GM21576 (cell line): ENCODE measurements around the gene ZBTB12.
"Not testable (repeated sequence)": the region's sequence is repeated elsewhere in the genome, so short reads cannot be mapped to it uniquely, and the experiment has no call there.

Experiments
- ATAC-seq: cut with Tn5 transposase; IDR thresholded peaks from one replicate; pipeline ENCODE4 v1.9.1; 2021; ENCODE audit warnings: mild to moderate bottlenecking, moderate library complexity; ENCODE audit not compliant: unreplicated experiment

Gene ZBTB12

DNA sequence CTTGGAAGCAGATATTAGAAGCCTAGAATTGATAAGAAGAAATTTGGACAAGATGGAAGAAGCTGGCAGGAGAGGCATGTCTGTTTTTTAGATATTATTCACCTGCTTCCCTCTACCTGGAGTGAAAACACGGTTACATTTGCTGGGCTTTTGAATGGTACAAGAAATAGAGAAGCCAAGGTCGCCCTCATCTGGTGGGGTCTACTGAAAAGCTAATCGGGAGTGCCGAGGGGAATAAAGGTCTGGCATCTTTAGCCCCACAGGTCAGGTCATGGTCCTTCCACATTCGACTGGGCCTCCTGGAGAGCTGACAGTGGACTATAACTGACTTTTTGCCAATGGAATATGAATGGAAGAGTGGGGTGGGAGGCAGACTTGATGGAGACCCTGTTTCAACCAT, 21.1 kb upstream of the ZBTB12 start:
- ATAC-seq = no peak

DNA sequence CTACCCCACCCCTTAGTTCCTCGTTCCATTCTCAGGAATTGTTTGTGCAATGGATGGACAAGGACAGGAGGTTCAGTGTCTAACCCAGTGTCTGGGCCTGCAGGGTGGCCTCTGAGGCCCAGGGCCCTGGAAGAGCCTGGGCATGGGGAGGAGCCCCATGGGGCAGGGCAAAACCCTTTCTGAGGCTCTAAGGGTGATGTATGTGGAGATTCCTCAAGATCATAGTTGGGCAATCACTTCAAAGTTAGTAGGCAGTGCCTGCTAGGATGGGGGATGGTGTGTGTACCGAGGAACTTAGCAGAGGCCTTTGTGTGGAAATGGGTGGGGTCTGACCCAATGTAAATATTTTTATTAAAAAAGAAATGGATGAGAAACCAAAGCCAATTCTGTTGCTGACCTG, 18.9 kb upstream of the ZBTB12 start:
- no peak for ATAC-seq

DNA sequence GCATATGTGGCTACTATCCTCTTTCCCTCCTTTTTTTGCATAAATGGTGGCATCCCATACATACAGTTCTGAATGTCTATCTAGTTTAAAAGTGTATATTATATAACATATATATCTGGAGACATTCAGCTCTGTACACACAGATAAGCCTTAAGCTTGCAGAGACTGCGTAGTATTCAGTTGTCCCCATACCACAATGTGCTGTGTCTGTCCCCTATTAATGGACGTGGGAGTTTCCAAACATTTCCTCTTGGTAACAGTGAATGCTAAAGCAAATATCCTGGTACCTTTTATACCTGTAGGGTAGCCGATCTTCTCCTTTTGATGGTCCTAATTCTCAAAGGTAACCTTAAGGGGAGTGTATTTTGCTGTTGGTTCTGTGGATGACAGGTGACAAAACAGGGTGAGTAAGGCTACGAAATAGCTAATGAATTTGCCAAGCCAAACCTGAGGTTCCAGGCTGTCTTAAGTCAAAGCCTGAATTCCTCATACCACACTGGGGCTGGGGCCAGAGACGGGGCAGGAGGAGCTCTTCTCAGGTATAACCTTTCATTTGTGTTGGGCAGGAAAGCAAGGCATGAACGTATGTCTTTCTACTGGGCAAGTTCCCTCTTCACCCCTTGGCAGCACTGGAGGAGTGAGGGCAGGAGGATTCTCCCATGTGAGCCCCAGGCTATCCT, 17.9 kb upstream of the ZBTB12 start:
- ATAC-seq = no peak

DNA sequence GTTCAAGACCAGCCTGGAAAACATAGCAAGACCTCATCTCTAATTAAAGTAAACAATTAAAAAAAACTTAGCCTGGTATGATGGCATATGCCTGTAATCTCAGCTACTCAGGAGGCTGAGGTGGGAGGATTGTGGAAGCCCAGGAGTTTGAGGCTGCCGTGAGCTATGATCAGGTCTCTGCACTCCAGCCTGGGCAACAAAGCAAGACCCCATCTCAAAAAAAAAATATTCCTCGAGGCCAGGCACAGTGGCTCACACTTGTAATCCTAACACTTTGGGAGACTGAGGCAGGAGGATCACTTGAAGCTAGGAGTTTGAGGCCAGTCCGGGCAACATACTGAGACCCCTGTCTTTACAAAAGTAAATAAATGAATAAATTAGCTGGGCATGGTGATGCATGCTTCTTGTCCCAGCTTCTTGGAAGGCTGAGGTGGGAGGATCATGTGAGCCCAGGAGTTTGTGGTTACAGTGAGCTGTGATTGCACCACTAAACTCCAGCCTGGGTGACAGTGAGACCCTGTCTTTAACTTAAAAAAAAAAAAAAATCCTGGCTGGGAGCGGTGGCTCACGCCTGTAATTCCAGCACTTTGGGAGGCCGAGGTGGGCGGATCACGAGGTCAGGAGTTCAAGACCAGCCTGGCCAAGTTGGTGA, 16.3 kb upstream of the ZBTB12 start:
- ATAC-seq = no peak

DNA sequence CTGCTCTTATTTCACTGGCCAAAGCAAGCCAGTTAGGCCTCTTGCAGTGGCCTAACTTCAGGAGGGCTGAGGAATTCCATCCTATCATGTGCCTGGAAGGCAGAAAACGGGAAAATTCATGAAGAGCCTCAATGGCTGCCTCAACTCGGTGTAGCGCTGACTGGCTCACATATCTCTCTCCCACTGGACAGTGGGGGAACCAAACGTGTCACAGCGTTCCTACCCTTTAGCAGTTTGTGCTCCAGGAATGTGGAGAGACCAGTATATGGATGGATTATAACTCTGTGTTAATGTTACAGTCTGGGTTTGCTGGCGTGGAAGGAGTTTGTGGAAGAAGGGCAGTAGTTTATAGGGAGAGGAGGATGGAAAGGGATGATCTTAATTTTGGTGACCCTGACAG, 13.9 kb upstream of the ZBTB12 start:
- ATAC-seq = no peak

DNA sequence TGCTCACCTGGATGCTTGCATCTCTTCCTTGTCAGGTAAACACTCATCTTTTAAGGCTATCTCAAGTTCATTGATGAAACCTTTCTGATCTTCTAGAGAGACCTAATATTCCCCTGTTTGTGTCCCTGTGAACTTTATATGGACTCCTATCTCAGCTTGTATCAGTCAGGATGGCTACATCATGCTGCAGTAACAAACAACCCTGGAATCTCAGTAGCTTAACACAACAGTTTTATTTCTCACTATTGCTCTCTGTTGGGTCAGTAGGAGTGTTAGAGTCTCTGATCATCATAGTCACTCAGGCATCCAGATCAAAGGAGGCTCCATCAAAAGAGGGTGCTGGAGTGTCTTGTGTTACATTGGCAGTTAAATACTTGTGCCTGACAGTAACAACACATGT, 13.5 kb upstream of the ZBTB12 start:
- ATAC-seq = no peak

DNA sequence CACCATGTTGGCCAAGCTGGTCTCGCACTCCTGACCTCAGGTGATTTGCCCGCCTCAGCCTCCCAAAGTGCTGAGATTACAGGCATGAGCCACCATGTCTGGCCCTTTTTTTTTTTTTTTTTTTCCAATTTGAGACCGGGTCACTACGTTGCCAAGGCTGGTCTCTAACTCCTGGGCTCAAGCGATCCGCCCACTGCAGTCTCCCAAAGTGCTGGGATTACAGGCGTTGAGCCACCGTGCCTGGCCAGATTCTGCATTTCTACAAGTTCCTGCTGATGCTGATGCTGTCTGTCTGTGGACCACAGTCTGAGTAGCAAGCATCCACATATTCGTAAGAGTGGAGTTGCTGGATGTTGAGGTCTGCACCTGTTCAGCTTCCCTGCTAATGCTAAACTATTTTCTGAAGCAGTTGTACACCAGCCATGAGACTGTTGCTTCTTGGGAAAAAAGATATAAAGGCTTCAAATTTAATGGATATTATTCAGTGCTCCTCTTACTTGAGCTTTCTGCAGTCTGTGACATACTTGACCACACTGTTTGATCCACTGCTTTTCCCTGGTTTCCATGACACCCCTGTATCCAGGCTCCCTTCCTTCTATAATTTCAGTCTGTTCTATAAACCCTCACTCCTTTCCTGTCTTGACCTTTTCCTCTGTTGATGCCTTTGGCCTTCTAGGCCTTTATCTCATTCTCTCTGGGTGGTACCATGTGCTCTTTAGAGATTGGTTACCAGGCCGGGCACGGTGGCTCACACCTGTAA, 10.1 kb upstream of the ZBTB12 start:
- no peak for ATAC-seq

DNA sequence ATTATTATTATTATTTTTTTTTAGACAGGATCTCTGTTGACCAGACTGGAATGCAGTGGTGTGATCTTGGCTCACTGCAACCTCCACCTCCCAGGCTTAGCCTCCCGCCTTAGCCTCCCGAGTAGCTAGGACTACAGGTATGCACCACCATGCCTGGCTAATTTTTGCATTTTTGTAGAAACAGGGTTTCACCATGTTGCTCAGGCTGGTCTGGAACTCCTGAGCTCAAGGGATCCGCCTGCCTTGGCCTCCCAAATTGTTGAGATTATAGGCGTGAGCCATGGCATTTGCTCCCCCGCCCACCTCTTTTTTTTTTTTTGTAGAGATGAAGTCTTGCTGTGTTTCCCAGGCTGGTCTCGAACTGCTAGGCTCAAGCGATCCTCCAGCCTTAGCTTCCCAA, 7.4 kb upstream of the ZBTB12 start:
- not testable (repeated sequence) for ATAC-seq

DNA sequence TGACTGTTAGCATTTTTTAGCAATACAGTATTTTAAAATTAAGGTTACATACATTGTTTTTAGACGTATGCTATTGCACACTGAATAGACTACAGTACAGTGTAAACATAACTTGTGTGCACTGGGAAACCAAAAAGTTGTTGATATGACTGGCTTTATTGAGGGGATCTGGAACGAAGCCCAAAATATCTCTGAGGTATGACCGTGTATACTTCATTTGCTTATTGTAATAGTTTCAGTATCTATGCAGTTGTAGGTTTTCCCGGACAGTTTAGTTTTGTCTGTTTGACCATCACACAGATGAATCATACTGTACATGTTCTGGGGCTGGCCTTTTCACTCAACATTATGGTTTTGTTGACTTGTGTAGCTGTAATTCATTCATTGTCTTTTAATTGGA, 6.9 kb upstream of the ZBTB12 start:
- peak; percentile 67 for ATAC-seq

DNA sequence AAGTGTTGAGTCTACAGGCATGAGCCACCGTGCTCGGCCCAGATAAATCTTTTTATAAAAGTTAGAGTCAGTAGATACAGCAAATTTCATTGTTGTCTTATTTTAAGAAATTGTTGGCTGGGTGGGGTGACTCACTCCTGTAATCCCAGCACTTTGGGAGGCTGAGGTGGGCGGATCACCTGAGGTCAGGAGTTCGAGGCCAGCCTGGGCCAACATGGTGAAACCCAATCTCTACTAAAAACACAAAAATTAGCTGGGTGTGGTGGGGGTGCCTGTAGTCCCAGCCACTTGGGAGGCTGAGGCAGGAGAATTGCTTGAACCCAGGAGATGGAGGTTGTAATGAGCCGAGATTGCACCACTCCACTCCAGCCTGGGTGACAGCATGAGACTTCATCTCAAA, 6.4 kb upstream of the ZBTB12 start:
- not testable (repeated sequence) for ATAC-seq

DNA sequence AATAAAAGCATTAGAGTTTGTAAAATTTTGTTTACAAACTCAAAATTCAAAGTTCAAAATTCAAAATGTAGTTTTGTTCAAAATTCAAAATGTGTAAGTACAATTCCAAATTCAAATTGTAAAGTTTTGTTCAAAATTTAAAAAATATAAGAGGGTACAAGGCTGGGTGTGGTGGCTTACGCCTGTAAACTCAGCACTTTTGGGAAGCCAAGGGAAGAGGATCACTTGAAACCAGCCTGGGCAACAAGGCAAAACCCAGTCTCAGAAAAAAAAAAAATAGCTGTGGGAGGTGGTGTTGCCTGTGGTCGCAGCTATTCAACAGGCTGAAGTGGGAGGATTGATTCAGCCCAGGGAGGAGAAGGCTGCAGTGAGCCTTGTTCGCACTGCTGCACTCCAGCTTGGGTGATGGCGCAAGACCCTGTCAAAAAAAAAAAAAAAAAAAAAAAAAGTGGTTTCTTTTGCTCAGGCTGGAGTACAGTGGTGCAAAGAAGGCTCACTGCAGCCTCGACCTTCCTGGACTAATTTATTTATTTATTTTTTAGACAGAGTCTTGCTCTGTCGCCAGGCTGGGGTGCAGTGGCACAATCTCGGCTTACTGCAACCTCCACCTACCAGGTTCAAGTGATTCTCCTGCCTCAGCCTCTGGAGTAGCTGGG, 5.4 kb upstream of the ZBTB12 start:
- ATAC-seq = no peak

DNA sequence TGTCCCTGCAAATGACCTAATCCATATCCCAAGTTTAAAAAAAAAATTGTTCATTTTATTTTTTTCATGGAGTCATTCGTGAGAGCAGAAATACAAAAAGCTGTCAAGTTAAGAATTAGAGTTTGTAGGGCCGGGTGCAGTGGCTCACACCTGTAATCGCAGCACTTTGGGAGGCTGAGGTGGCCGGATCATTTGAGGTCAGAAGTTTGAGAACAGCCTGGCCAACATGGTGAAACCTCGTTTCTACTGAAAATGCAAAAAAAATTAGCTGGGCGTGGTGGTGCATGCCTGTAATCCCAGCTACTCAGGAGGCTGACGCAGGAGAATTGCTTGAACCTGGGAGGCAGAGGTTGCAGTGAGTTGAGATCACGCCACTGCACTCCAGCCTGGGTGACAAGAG, 4.8 kb upstream of the ZBTB12 start:
- not testable (repeated sequence) for ATAC-seq

DNA sequence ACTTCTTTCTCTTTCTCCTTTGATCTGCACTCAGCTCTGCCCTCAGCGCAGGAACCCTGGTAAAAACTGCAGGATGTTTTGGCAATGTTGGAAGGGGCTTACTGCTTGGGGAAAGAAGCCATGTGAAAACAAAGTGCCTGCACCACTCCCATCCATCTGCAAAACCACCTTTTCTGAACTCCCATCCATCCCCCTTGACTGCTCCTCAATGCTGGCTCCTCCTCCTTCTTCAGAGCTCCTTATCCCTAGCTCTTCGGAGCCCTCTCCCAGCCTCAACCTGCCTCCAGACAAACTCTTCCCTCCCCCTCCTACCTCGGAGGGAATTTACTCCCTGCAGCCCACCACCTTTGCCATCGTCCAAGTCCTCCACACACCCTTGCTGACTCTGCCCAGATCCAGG, 4.2 kb upstream of the ZBTB12 start:
- ATAC-seq = no peak

DNA sequence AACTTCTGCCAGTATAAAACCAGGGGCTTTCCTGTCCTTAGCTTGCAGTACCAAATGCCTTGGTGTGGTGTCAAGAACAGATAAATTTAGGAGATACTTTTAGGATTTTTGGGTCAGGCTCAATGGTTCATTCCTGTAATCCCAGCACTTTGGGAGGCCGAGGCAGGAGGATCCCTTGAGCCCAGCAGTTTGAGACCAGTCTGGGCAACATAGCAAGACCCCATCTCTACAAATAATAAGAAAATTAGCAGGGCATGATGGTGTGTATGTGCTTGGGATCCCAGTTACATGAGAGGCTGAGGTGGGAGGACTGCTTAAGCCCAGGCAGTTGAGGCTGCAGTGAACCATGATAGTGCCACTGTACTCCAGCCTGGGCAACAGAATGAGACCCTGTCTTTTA, 3.2 kb upstream of the ZBTB12 start:
- no peak for ATAC-seq

DNA sequence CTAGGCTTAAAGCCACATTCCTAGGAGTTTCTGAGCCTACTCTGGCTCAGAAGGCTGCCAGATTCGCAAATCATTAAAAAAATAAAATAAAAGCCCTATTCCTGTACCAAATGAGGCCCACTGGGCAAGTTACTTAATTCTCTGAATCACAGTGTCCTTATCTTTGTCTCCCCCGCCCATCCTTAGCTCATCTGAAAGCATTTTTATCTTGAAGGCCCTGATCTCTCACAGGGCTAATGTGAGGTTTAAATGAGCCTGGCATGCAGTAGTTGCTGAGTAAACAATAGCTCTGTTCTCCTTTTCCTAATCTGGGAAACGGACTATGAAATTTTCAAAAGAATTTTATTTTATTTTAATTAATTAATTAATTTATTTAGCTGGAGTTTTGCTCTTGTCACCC, 2.1 kb upstream of the ZBTB12 start:
- ATAC-seq = no peak

DNA sequence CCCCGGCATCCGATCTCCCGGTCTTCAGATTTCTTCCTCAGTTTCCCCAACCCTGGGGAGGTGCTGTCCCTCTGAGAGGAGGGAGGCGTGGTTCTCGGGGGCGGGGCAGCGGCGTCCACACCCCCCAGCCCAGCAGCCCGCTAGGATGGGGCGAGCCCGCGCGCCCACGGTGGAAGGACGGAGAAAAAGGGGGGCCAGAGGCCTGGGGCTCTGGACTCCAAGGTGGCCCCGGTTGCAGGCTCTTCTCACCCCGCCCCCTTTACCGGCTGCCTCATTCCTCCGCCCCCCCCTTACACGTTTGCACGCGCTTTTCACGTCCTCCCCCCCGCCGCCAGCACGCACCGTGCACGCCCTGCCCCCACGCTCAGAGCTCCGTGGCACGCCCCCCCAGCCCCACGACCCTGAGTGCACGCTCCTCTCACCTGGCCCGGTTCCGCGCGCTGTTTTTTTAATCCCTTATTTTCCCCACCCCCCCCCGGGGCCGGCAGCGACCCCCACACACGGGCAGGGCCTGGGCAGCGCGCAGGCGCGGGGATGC, 402 bp downstream of the ZBTB12 start:
- no peak for ATAC-seq

DNA sequence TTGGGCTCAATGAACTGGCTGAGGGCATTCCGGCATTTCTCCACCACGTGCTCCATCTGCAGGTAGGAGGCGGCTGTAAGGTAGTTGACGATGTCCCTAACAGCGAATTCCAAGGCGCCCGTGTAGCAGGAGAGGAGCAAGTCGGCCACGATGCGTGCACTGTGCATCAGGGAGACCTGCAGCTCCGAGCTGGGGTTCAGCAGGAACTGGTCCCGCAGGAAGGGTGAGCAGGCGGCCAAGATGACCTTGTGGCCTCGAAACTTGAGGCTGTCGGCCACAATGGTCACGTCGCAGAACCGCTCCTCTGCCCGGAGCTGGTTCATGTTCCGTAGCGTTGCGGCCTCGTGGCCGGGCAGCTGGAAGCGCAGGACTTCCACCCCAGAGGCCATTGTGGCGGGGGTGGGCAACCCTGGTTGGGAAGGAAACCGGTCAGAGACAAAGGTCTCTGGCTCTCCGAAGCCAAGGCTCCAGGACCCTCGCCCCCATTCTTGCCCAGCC, 920 bp downstream of the ZBTB12 start:
- ATAC-seq = no peak

DNA sequence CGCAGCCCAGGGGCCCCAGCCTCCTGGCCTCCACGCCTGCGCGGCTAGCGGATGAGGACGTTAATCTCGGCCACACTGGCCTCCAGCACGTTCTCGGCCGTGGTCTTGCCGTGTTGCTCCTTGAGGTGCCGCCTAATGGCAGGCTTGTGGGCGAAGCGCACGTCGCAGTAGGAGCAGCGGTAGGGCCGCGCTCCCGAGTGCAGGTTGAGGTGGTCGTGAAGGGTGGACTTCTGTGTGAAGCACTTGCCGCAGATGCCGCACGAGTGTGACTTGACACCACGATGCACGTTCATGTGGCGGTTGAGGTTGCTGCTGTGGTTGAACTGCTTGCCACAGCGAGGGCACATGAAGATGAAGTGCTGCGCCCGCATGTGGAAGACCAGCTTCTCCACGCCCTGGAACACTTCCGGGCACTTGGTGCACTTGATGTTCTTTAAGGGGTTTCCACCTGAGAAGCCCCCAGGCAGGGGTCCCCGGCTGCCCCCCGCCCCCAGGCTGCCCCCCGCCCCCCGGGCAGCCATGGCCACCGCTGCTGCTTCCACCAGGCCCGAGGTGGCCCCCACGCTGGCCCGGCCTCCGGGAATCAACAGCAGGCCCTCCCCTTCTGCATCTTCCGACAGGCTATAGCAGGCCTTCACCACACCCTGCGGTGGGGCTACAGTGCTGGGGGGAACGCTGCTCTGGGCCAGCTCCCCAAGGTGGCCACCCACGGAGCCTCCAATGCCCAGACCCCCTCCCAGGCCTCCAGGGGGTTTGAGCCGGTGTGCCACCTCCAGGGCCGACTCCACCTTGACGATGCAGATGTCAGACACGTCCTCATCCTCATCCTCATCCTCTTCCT, 1.8 kb downstream of the ZBTB12 start:
- no peak for ATAC-seq

DNA sequence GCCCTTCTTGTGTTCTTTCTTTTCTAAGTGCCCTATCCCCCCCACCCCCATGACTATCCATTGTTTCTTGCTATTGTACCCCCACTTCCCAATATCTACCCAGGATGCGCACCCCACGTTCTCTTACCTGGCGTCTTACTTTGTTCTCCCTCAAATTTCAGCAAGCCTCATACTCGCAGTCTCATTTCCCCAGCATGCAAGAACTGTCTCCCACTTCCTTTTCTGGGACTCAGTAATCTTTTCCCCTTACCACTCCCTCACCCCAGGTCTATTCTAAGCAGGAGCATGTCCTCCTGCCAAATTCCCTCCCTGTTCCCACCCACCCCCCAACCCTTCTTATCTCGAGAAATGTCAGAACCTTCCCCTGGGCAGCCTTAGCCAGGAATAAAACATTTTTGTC, 2.7 kb downstream of the ZBTB12 start:
- ATAC-seq = no peak

DNA sequence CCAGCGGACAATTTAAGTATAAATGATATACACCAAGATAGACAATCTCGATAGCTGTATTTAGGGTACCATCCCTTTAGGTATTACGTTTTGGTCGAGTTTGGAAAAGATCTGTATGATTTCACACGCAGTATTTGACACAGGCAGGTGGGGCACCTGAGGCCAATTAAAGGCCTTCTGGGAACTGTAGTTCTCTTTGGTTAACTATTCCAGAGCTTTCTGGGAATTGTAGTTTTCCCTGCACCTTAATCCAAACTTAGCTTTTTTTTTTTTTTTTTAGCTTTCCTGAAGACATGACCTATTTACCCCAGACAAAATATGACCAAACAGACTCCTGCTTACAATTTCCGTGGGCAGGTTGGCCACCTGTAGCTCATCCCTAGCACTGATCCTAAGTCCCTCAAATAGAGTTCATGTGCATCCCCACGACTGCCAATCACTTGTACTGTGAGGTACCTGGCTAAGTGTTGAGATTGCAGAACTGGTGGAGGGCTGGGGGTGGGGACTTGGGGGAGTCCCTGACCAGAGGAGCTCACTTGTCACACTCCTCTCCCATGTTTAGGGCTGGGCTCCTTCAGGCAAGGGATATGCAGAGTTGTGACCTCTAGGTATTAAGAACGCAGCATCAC, 3.4 kb downstream of the ZBTB12 start:
- ATAC-seq = no peak
